ENCODE data around the gene GAS6. TPM values are rescaled to one million over a fixed set of nuclear protein-coding genes. Genes with fewer than 3 reads are reported as not detected.

Gene GAS6
- total and polyA plus RNA-seq, 2 donors (not counting 1 experiment from before 2014, with no cell fraction given) = 0.25 to 0.78 TPM

- no peak for DNase-seq
- CTCF ChIA-PET = no interaction called here
- intact Hi-C loops (cut with micrococcal nuclease) = no loop called here
- Histone ChIP-seq H3K79me2 (ENCODE audit: control insufficient read depth, insufficient read depth, low read length) (no peaks in the 10 kb centered on the region), H3K27ac (ENCODE audit: low read length in 2 of 2) (no peak overlapping the region), H4K20me1 (ENCODE audit: control insufficient read depth, insufficient read depth, low read length, poor library complexity, severe bottlenecking) (no peaks in the 10 kb centered on the region), H3K4me1 (ENCODE audit: control insufficient read depth in 2 of 2, insufficient read depth in 2 of 2, low read length in 2 of 2) (no peaks in the 10 kb centered on the region), H3K9ac (ENCODE audit: low read length) (no peak overlapping the region), H2AFZ (ENCODE audit: insufficient read depth, low read depth, low read length, poor library complexity, severe bottlenecking) (no peak overlapping the region), H3K36me3 (replicated peaks in 1 of 2; ENCODE audit: control extremely low read depth in 1 of 2, control insufficient read depth in 1 of 2, extremely low read depth in 1 of 2, insufficient read depth in 2 of 2, low read length in 1 of 2) (no peaks in the 10 kb centered on the region), H3K27me3 (replicated peaks in 1 of 4; ENCODE audit: control extremely low read depth in 1 of 4, control insufficient read depth in 3 of 4, insufficient read depth in 4 of 4, low read length in 3 of 4) (peaks cover 0 to 2% (median 0%) of the 10 kb centered on the region in 4 experiments), H3K4me3 (ENCODE audit: control extremely low read depth in 1 of 5, extremely low read depth in 1 of 5, insufficient read depth in 1 of 5, low read depth in 2 of 5, low read length in 4 of 5) (no peak overlapping the region), H3K4me2 (replicated peaks; ENCODE audit: low read depth, low read length, poor library complexity, severe bottlenecking) (no peak overlapping the region), H3K9me3 (ENCODE audit: control extremely low read depth in 1 of 3, control insufficient read depth in 2 of 3, insufficient read depth in 1 of 3, low read length in 2 of 3) (peaks cover 0 to 3% (median 0%) of the 10 kb centered on the region in 3 donors)
- Mint-ChIP-seq H3K27ac (no peak overlapping the region), H3K4me3 (no peak overlapping the region), H3K4me1 (no peaks in the 10 kb centered on the region), H3K27me3 (peaks cover 28% of the 10 kb centered on the region), H3K9me3 (ENCODE audit: insufficient read depth) (no peaks in the 10 kb centered on the region)
- no peak for ATAC-seq (ENCODE audit: low read depth)
- WGBS (ENCODE audit: insufficient coverage) = 97% methylated on average over 18 of the region's 20 CpGs
- POLR2A ChIA-PET = no interaction called here
- no peak for TF ChIP-seq EZH2 (IDR thresholded peaks at IDR 0.05; ENCODE audit: borderline replicate concordance, insufficient read depth, low read depth, low read length, poor library complexity, severe bottlenecking)
- no peak for TF ChIP-seq CTCF (IDR thresholded peaks at IDR 0.05)
These were observed 18.8 kb upstream of the GAS6 start for GRCh38 chr13:113882716-113883115.

GRCh38 chr13:113882267-113882630, 18.4 kb upstream of the GAS6 start:
- no peaks in the 10 kb centered on the region for H3K9me3 Mint-ChIP-seq (ENCODE audit: insufficient read depth)
- peaks cover 0 to 3% (median 0%) of the 10 kb centered on the region in 3 donors for H3K9me3 ChIP-seq (ENCODE audit: control extremely low read depth in 1 of 3, control insufficient read depth in 2 of 3, insufficient read depth in 1 of 3, low read length in 2 of 3)
- H3K4me1 Mint-ChIP-seq = no peaks in the 10 kb centered on the region
- H3K4me2 ChIP-seq (replicated peaks; ENCODE audit: low read depth, low read length, poor library complexity, severe bottlenecking) = no peak overlapping the region
- no peaks in the 10 kb centered on the region for H4K20me1 ChIP-seq (ENCODE audit: control insufficient read depth, insufficient read depth, low read length, poor library complexity, severe bottlenecking)
- no peaks in the 10 kb centered on the region for H3K4me1 ChIP-seq (ENCODE audit: control insufficient read depth in 2 of 2, insufficient read depth in 2 of 2, low read length in 2 of 2)
- H3K79me2 ChIP-seq (ENCODE audit: control insufficient read depth, insufficient read depth, low read length) = no peaks in the 10 kb centered on the region
- WGBS (ENCODE audit: insufficient coverage) = 82% methylated on average over 8 of the region's 8 CpGs
- ATAC-seq (ENCODE audit: low read depth) = no peak
- no peak overlapping the region for H3K27ac ChIP-seq (ENCODE audit: low read length in 2 of 2)
- intact Hi-C loops (cut with micrococcal nuclease) = no loop called here
- TF ChIP-seq EZH2 (IDR thresholded peaks at IDR 0.05; ENCODE audit: borderline replicate concordance, insufficient read depth, low read depth, low read length, poor library complexity, severe bottlenecking) = no peak
- no peak for TF ChIP-seq CTCF (IDR thresholded peaks at IDR 0.05)
- H3K4me3 ChIP-seq (ENCODE audit: control extremely low read depth in 1 of 5, extremely low read depth in 1 of 5, insufficient read depth in 1 of 5, low read depth in 2 of 5, low read length in 4 of 5) = no peak overlapping the region
- H3K27me3 ChIP-seq (replicated peaks in 1 of 4; ENCODE audit: control extremely low read depth in 1 of 4, control insufficient read depth in 3 of 4, insufficient read depth in 4 of 4, low read length in 3 of 4) = peaks cover 0 to 2% (median 0%) of the 10 kb centered on the region in 4 experiments
- DNase-seq = no peak
- POLR2A ChIA-PET = no interaction called here
- no peaks in the 10 kb centered on the region for H3K36me3 ChIP-seq (replicated peaks in 1 of 2; ENCODE audit: control extremely low read depth in 1 of 2, control insufficient read depth in 1 of 2, extremely low read depth in 1 of 2, insufficient read depth in 2 of 2, low read length in 1 of 2)
- no peak overlapping the region for H3K27ac Mint-ChIP-seq
- H3K27me3 Mint-ChIP-seq = peaks cover 30% of the 10 kb centered on the region
- no peak overlapping the region for H3K9ac ChIP-seq (ENCODE audit: low read length)
- H2AFZ ChIP-seq (ENCODE audit: insufficient read depth, low read depth, low read length, poor library complexity, severe bottlenecking) = no peak overlapping the region
- CTCF ChIA-PET = no interaction called here
- H3K4me3 Mint-ChIP-seq = no peak overlapping the region
